Activated CD8-positive, alpha-beta memory T cell treated with anti-CD3 and anti-CD28 coated beads, Interleukin-2, amount 50 U/mL, for 1 hour (primary cell): ENCODE data around the gene C1QTNF2.

Source experiments
- DNase-seq: peaks from one replicate; pipeline ENCODE4 v3.0.0-alpha.2; 2020; ENCODE audit errors: extremely low read depth

The C1QTNF2 gene

GRCh38 chr5:160375166-160375565, 4.7 kb upstream of the C1QTNF2 start:
- DNase-seq = no peak

- no peak for DNase-seq
Observed at GRCh38 chr5:160371294-160371693, 868 bp upstream of the C1QTNF2 start.

DNA sequence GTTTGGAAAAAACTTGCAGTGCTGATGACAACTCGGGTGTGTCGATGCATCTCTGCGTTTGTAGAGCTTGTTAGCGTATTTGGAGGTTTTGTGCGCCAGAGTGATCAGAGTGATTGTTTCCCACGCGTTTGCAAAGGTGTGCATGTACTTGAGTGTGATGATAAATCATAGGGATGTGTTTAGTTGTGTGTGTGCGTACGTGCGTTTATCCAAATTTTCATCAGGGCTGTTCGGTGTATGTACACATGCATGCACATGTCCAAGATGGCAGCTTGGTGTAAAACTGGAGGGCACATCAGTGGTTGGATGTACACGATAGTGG, 248 bp upstream of the C1QTNF2 start:
- DNase-seq = no peak

DNA sequence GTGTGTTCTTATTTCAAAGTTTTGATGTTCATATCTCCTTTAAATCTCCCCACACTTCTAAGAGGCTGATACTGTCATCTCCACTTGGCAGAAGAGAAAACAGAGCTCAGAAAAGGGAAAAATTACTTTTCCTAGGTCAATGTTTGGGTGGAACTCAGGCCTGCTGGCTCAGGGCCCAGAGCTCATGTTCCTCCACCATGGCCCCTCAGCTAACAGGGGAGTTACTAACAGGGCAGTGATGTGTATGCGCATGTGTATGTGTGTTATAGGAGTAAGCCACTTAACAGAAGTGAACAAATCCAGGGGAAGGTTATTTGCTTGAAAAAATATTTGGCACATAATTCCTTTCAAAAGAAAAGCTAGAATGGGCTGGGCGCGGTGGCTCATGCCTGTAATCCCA, 2.5 kb downstream of the C1QTNF2 start:
- DNase-seq = no peak

DNA sequence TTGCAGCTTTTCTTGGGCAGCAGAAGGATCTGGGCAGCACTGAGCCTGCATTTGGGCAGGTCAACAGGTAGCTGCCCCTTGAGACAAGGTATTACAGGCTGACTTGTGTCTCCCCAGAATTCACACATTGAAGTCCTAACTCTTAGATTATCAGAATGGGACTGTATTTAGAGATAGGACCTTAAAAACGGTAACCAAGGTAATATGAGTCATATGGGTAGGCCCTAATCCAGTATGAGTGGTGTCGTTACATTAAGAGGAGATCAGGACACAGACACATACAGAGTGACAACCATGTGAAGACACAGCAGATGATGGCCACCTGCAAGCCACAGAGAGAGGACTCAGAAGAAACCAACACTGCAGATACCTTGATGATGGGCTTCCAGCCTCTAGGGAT, 3.2 kb downstream of the C1QTNF2 start:
- no peak for DNase-seq

GRCh38 chr5:160366230-160366629, 4.2 kb downstream of the C1QTNF2 start:
- no peak for DNase-seq

- no peak for DNase-seq
Observed at GRCh38 chr5:160363660-160364395, 6.6 kb downstream of the C1QTNF2 start.

- no peak for DNase-seq
Observed at GRCh38 chr5:160363211-160363610, 7.2 kb downstream of the C1QTNF2 start.

DNA sequence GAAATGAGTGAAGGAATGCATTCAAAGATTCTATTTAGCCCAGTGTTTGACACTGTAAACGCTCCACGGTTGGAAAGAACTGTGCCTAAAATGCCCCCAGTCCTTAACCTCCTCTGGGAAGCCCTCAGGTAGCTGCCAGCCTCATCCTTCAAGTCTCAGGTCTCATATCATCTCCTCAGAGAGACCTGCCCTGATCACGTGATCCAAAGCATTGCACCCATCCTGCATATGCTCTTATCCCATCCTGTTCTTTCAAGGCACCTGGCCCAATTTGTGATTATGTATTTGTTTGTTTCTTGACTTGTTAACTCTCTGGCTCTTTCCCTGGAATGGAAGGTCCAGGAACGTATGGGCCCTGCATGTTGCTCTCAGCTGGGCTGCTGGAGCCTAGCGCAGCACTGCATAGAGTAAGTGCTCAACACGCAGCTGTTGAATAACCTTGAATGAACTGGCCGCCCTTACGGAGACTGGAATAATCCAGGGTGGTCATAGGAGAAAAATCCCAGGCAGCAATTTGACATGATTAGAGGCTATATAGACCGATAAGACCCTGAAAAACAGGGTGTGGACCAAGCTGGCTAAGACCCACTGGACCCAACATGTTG, 8.7 kb downstream of the C1QTNF2 start:
- DNase-seq = no peak

DNA sequence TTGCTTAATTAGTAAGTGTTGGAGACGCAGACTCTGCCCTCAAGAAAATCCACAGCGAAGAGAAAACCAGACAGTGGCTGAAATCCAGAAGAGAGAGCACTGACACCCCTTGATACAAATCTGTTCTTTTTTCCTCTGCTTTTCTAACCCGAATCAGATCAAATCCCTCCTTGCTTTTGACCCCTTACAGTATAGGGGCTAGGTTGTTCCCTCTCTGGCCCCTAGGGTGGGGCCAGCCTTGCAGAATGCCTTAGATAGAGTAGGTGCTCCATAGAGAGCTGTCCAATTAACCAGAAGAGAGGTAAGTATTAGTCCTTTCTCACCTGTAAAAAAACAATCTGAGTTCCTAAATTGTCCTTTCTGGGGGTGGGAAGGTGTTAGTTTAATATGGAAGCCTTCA, 10.1 kb downstream of the C1QTNF2 start:
- DNase-seq = no peak

- DNase-seq = no peak
Observed at GRCh38 chr5:160359816-160360215, 10.6 kb downstream of the C1QTNF2 start.

- no peak for DNase-seq
Observed at GRCh38 chr5:160359242-160359641, 11.2 kb downstream of the C1QTNF2 start.

- no peak for DNase-seq
Observed at GRCh38 chr5:160357861-160358411, 12.5 kb downstream of the C1QTNF2 start.

DNA sequence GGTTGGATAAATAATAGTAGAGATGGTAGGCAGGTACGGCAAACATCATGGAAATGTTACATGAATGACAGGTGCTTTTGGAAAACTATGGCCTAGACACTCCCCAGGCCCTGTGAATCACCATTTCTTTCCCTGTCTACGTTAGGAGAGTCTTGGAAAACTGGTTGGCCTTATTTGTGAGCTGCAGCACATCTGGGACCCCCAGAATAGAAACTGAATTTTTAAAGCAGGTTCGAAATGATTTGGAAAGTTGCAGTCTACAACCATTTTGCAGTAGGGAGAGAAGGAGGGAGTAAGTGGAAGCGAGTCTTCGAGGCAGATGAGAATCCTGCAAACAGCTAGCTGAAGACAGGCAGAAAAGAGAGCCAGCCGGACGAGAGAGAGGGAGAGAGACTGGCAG, 13.0 kb downstream of the C1QTNF2 start:
- DNase-seq = no peak

- DNase-seq = no peak
Observed at GRCh38 chr5:160356550-160357347, 13.7 kb downstream of the C1QTNF2 start.

DNA sequence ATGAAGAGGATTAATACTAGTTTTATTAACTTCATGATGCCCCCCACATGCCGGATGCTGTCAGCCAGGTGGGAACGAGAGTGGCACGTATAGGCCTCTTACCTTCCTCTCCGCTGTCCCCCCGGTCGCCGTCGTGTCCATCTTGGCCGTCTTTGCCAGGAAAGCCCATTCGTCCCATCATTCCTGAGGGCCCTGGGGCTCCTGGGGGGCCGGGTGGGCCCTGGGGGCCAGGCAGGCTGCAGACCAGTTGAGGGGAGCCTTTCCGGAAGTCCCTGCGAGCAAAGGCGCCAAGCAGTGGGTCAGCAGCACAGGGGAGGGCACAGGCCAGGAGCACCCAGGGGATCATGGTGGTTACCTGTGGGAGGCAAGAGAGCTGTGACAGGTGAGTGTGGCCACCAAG, 15.8 kb downstream of the C1QTNF2 start:
- no peak for DNase-seq

DNA sequence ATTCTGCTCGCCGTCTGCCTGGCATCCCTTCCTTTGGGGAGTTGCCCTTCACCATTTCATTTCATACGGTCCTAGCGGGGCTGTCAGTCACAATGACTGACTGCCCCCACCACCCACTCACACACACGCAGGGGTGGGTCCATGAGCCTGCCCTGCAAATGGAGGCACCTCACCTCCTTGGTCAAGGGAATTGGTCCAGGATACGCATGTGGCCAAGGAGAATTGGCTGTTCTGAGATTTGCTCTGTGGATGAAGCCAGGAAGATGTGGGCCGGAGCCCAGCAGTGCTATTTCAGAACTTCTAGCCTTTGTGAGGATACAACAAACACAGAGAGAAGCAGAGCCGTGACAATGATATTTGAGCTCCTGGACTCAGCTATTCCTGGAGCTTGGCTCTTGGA, 17.0 kb downstream of the C1QTNF2 start:
- DNase-seq = no peak

- DNase-seq = no peak
Observed at GRCh38 chr5:160352308-160352707, 18.1 kb downstream of the C1QTNF2 start.

- DNase-seq = no peak
Observed at GRCh38 chr5:160349935-160350303, 20.5 kb downstream of the C1QTNF2 start.

GRCh38 chr5:160349249-160349934, 21.0 kb downstream of the C1QTNF2 start:
- no peak for DNase-seq

- DNase-seq = no peak
Observed at GRCh38 chr5:160348080-160348479, 22.3 kb downstream of the C1QTNF2 start.

DNA sequence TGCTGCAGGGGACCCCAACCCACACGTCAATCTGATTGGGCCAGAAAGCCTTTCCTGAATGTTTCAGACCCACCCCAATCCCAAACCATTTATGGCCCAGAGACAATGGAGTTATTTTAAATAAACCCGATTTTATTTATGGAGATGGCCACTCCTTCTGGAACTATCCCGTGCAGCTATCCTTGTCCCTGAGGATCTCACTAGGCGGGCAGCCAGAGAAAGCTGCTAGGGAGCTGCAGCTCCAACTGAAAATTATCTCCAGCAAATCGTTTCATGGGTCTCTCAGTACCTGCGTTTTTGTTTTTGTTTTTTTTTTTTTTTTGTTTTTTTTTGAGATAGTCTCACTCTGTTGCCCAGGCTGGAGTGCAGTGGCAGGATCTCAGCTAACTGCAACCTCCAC, 23.0 kb downstream of the C1QTNF2 start:
- no peak for DNase-seq
